Loucy (cell line): ENCODE results near the gene ADAT2.

ENCODE experiments used
- H2AFZ ChIP-seq: fragments of 200-600 bp; sonication (generic); 2 replicates; pipeline ENCODE4 v1.6.0; 2016; ENCODE audit warnings: antibody characterized with exemption, mild to moderate bottlenecking, low read length, moderate library complexity
- H3F3A ChIP-seq: fragments of 200-600 bp; 2 replicates; pipeline ENCODE4 v1.6.0; 2016; ENCODE audit warnings: antibody characterized with exemption, low read depth, mild to moderate bottlenecking
- H3K27me3 ChIP-seq: fragments of 200-600 bp; sonication (generic); 2 replicates; pipeline ENCODE4 v1.6.1; 2014; ENCODE audit warnings: low read length, mild to moderate bottlenecking; ENCODE audit not compliant: insufficient read depth, poor library complexity, severe bottlenecking
- H3K36me3 ChIP-seq: fragments of 200-600 bp; sonication (generic); 2 replicates; pipeline ENCODE4 v1.6.1; 2016; ENCODE audit warnings: low read length; ENCODE audit not compliant: insufficient read depth
- H3K4me1 ChIP-seq: fragments of 200-600 bp; sonication (generic); 2 replicates; pipeline ENCODE4 v1.5.1; 2014; ENCODE audit warnings: low read length, mild to moderate bottlenecking; ENCODE audit not compliant: insufficient read depth, poor library complexity, severe bottlenecking
- H3K4me2 ChIP-seq: fragments of 200-600 bp; sonication (generic); 2 replicates; pipeline ENCODE4 v1.6.0; 2014; ENCODE audit warnings: antibody characterized with exemption, low read length, low read depth, mild to moderate bottlenecking; ENCODE audit not compliant: poor library complexity, severe bottlenecking
- H3K4me3 ChIP-seq: fragments of 200-600 bp; sonication (generic); 2 replicates; pipeline ENCODE4 v1.5.1; 2014; ENCODE audit warnings: low read length, mild to moderate bottlenecking, mixed read lengths; ENCODE audit not compliant: poor library complexity, severe bottlenecking
- H3K79me2 ChIP-seq: fragments of 200-600 bp; sonication (generic); 2 replicates; pipeline ENCODE4 v1.6.1; 2014; ENCODE audit warnings: low read length; ENCODE audit not compliant: insufficient read depth
- H3K9ac ChIP-seq: fragments of 200-600 bp; sonication (generic); 2 replicates; pipeline ENCODE4 v1.6.0; 2014; ENCODE audit warnings: mild to moderate bottlenecking, low read depth, low read length, moderate library complexity; ENCODE audit not compliant: poor library complexity, severe bottlenecking
- H3K9me2 ChIP-seq: fragments of 200-600 bp; sonication (generic); replicated peaks from 2 replicates; pipeline ENCODE4 v1.6.1; 2016; ENCODE audit warnings: low read depth, low read length, mixed read lengths
- H3K9me3 ChIP-seq: fragments of 200-600 bp; sonication (generic); 2 replicates; pipeline ENCODE4 v1.6.1; 2014; ENCODE audit warnings: mild to moderate bottlenecking, antibody characterized with exemption, low read length, low read depth; ENCODE audit not compliant: insufficient read depth
- H4K20me1 ChIP-seq: fragments of 200-600 bp; sonication (generic); 2 replicates; pipeline ENCODE4 v1.6.0; 2014; ENCODE audit warnings: antibody characterized with exemption, low read length, mild to moderate bottlenecking; ENCODE audit not compliant: insufficient read depth, poor library complexity, severe bottlenecking
- CTCF ChIP-seq: fragments of 200-600 bp; sonication (generic); conservative IDR thresholded peaks from 2 replicates; pipeline ENCODE4 v1.5.1; 2014; ENCODE audit warnings: mild to moderate bottlenecking, antibody characterized with exemption, low read length
- EZH2phosphoT487 ChIP-seq: fragments of 200-600 bp; IDR thresholded peaks from 2 replicates; pipeline ENCODE4 v1.6.1; 2018; ENCODE audit warnings: antibody characterized with exemption, mild to moderate bottlenecking, moderate library complexity, borderline replicate concordance

ADAT2 gene

DNA sequence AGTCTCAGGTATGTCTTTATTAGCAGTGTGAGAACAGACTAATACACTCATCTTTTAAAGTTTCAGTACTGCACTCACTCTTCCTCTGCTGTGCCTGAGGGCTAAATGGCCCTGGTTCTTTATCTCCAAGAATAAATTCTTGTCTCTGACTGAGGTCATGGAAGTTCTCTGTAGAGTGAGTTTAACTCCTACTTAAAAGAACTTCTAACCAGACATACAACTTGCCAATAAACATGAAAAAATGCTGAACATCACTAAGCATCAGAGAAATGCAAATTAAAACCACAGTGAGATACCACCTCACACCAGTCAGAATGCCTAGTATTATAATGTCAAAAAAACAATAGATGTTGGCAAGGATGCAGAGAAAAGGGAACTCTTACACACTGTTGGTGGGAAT lies 73.6 kb downstream of the ADAT2 start:
- no peaks in the 10 kb centered on the region for H3K36me3 ChIP-seq
- TF ChIP-seq CTCF: no peak
- no peak for TF ChIP-seq EZH2phosphoT487
- no peak overlapping the region for H2AFZ ChIP-seq
- no peaks in the 10 kb centered on the region for H3K9me2 ChIP-seq
- H3F3A ChIP-seq: no peaks in the 10 kb centered on the region
- no peak overlapping the region for H3K4me2 ChIP-seq
- no peaks in the 10 kb centered on the region for H3K27me3 ChIP-seq
- H3K4me3 ChIP-seq: no peak overlapping the region
- no peaks in the 10 kb centered on the region for H3K79me2 ChIP-seq
- no peaks in the 10 kb centered on the region for H4K20me1 ChIP-seq
- no peaks in the 10 kb centered on the region for H3K9me3 ChIP-seq
- no peaks in the 10 kb centered on the region for H3K4me1 ChIP-seq
- no peak overlapping the region for H3K9ac ChIP-seq

- Histone ChIP-seq H3K4me1 (no peaks in the 10 kb centered on the region), H3F3A (no peaks in the 10 kb centered on the region), H3K9ac (no peak overlapping the region), H3K27me3 (no peaks in the 10 kb centered on the region), H3K36me3 (no peaks in the 10 kb centered on the region), H3K79me2 (no peaks in the 10 kb centered on the region), H3K9me3 (no peaks in the 10 kb centered on the region), H3K4me3 (no peak overlapping the region), H3K4me2 (no peak overlapping the region), H2AFZ (no peak overlapping the region), H4K20me1 (no peaks in the 10 kb centered on the region), H3K9me2 (no peaks in the 10 kb centered on the region)
- TF ChIP-seq CTCF: no peak
These were observed 74.1 kb downstream of the ADAT2 start for GRCh38 chr6:143376375-143376774.

GRCh38 chr6:143375022-143375585 lies 75.4 kb downstream of the ADAT2 start:
- Histone ChIP-seq H3K9ac (no peak overlapping the region), H3K4me3 (no peak overlapping the region), H3K79me2 (no peaks in the 10 kb centered on the region), H3F3A (no peaks in the 10 kb centered on the region), H3K4me2 (no peak overlapping the region), H3K27me3 (no peaks in the 10 kb centered on the region), H3K9me2 (no peaks in the 10 kb centered on the region), H3K4me1 (no peaks in the 10 kb centered on the region), H3K36me3 (no peaks in the 10 kb centered on the region), H4K20me1 (no peaks in the 10 kb centered on the region), H3K9me3 (no peaks in the 10 kb centered on the region), H2AFZ (no peak overlapping the region)
- TF ChIP-seq CTCF (no peak), EZH2phosphoT487 (no peak)
